Breast epithelium (tissue), 4 donors: ENCODE measurements around the gene ZNF786. TPM values are rescaled to one million over a fixed set of nuclear protein-coding genes. Genes with fewer than 3 reads are reported as not detected.

Source experiments
- DNase-seq, 2 donors: peaks; one replicate each; pipeline ENCODE4 v3.0.0-alpha.2; 2019; ENCODE audit warnings: low spot score in 2 of 2
- H3K27ac ChIP-seq, 2 donors: fragments of 200-600 bp; sonication (generic) in 1 of 2; one replicate each; pipeline ENCODE4 v1.5.1; 2016 to 2019; ENCODE audit warnings: mild to moderate bottlenecking in 1 of 2
- H3K27me3 ChIP-seq, 2 donors: fragments of 200-600 bp; sonication (generic) in 1 of 2; one replicate each; pipeline versions ENCODE4 v1.5.1 to v1.6.0; 2017 to 2019; ENCODE audit warnings: control low read depth in 1 of 2, mild to moderate bottlenecking in 1 of 2
- H3K36me3 ChIP-seq: fragments of 200-600 bp; one replicate; pipeline ENCODE4 v1.5.1; 2019
- H3K4me1 ChIP-seq, 2 donors: fragments of 200-600 bp; sonication (generic); one replicate each; pipeline ENCODE4 v1.5.1; 2016 to 2019; ENCODE audit warnings: control low read depth in 1 of 2
- H3K4me3 ChIP-seq, 3 donors: fragments of 200-600 bp; sonication (generic); 1 replicate in 2 of 3; 2 replicates in 1 of 3; pipeline ENCODE4 v1.5.1; 2016 to 2019; ENCODE audit warnings: mild to moderate bottlenecking in 3 of 3, moderate library complexity in 2 of 3
- H3K9me3 ChIP-seq, 2 donors: fragments of 200-600 bp; sonication (generic) in 1 of 2; one replicate each; pipeline ENCODE4 v1.5.1; 2016 to 2019; ENCODE audit warnings: control low read depth in 1 of 2
- POLR2A ChIP-seq: fragments of 450-650 bp; IDR thresholded peaks from one replicate; pipeline ENCODE4 v1.6.1; 2016; ENCODE audit warnings: antibody characterized with exemption, mild to moderate bottlenecking, moderate library complexity
- POLR2AphosphoS5 ChIP-seq, 3 donors: sonication (generic); formaldehyde crosslinking; IDR thresholded peaks; one replicate each; pipeline ENCODE4 v1.6.1; 2017; ENCODE audit warnings: antibody characterized with exemption in 3 of 3
- intact Hi-C: fragments of 100-400 bp; cut with DNase I; formaldehyde crosslinking; loops from one replicate; pipeline ENCODE4 v1.15.1; 2023; ENCODE audit warnings: low total_unique reads
- total RNA-seq, 3 donors: library from RNA; depleted of rRNA; stranded (reverse); fragments of >200 nt; gene quantifications; one replicate each; pipeline ENCODE4 v1.1.0, GENCODE V29; 2016
- TF ChIP-seq, protein P1 (sequence below), 3 donors: fragments of 450-650 bp; IDR thresholded peaks; one replicate each; pipeline ENCODE4 v1.5.1; 2016 to 2017; ENCODE audit warnings: antibody characterized with exemption in 3 of 3, mild to moderate bottlenecking in 3 of 3, moderate library complexity in 3 of 3

Gene ZNF786, protein sequence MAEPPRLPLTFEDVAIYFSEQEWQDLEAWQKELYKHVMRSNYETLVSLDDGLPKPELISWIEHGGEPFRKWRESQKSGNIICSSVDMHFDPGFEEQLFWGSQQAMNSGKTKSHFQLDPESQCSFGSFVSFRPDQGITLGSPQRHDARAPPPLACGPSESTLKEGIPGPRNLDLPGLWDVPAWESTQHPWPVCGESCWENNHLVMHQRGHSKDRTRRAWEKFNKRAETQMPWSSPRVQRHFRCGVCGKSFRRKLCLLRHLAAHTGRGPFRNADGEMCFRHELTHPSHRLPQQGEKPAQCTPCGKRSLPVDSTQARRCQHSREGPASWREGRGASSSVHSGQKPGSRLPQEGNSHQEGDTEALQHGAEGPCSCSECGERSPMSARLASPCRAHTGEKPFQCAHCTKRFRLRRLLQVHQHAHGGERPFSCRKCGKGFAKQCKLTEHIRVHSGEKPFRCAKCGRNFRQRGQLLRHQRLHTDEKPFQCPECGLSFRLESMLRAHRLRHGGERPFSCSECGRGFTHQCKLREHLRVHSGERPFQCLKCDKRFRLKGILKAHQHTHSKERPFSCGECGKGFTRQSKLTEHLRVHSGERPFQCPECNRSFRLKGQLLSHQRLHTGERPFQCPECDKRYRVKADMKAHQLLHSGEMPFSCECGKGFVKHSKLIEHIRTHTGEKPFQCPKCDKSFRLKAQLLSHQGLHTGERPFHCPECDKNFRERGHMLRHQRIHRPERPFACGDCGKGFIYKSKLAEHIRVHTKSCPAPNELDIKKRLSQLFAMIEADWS
- 10 to 100 TPM in 1 of 3 donors, 1 to 10 TPM in 2; 2.7 to 13.2 (median 6.2) TPM for total RNA-seq

DNA sequence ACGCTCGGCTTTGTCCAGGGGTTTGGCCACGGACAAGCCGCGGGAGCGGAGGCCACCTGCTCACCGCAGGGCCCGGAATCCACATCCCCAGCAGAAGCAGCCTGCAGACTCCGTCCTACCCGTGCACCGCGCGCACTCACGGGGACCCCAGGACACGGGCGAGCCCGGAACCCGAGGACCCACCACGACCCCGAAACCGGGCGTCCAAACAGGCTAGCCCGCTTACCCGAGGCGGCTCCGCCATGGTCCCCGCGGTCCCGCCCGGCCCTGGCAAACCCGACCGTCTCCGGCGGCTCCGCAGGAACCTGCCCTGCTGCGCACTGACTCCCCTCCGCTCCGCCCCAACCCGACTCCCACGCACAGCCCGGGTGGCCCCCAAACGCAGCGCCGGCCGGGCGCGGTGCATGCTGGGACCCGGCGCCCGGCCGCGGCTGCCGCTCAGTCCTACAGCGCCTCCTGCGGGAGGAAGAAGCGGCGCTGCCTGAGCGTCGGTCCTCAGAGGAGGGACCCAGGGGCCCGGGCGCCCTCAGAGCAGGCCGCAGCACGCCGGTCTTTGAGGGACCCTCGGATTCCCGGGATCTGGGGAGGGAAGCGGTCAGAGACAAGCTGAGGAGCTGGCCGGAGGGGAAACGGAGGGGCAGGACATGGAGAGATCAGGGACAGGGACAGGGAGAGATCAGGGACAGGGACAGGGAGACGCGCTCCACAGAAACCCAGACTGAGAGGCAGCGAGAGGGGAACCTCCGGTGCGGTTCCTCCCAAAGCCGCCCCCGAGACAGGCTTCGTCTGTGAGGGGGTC is at the start of gene ZNF786:
Gene ZNF786, minus strand, starts transcription at position 322 of the 799 bp plus-strand sequence. Its CDS starts 78 bp downstream, at position 244.
- intact Hi-C loops: no loop called here
- Histone ChIP-seq H3K27ac (peak within 1 kb of the TSS; percentile 96 to 97), H3K27me3 (no peaks in the 10 kb centered on the region), H3K4me3 (peak within 1 kb of the TSS; percentile 63 to 89 (median 84)), H3K4me1 (peaks cover 0 to 6% of the 10 kb centered on the region in 2 donors), H3K36me3 (no peaks in the 10 kb centered on the region), H3K9me3 (no peaks in the 10 kb centered on the region)
- TF ChIP-seq POLR2AphosphoS5 (IDR thresholded peaks at IDR 0.05): peak; percentile 89 to 93 (median 91)
- TF ChIP-seq, protein P1, sequence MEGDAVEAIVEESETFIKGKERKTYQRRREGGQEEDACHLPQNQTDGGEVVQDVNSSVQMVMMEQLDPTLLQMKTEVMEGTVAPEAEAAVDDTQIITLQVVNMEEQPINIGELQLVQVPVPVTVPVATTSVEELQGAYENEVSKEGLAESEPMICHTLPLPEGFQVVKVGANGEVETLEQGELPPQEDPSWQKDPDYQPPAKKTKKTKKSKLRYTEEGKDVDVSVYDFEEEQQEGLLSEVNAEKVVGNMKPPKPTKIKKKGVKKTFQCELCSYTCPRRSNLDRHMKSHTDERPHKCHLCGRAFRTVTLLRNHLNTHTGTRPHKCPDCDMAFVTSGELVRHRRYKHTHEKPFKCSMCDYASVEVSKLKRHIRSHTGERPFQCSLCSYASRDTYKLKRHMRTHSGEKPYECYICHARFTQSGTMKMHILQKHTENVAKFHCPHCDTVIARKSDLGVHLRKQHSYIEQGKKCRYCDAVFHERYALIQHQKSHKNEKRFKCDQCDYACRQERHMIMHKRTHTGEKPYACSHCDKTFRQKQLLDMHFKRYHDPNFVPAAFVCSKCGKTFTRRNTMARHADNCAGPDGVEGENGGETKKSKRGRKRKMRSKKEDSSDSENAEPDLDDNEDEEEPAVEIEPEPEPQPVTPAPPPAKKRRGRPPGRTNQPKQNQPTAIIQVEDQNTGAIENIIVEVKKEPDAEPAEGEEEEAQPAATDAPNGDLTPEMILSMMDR (IDR thresholded peaks at IDR 0.05): peak; percentile 87 to 95 (median 90)
- peak; percentile 87 for TF ChIP-seq POLR2A
- peak; percentile 76 to 84 for DNase-seq

GRCh38 chr7:149136118-149136517 is 45.6 kb upstream of the ZNF786 start:
- intact Hi-C loops: no loop called here
- TF ChIP-seq POLR2A (no peak), POLR2AphosphoS5 (IDR thresholded peaks at IDR 0.05) (no peak)
- TF ChIP-seq, protein P1 (IDR thresholded peaks at IDR 0.05): no peak
- DNase-seq: no peak
- H3K9me3 ChIP-seq: peaks cover 0 to 1% of the 10 kb centered on the region in 2 donors
- no peak overlapping the region for H3K27ac ChIP-seq
- H3K27me3 ChIP-seq: no peaks in the 10 kb centered on the region
- H3K36me3 ChIP-seq: no peaks in the 10 kb centered on the region
- H3K4me1 ChIP-seq: no peaks in the 10 kb centered on the region
- H3K4me3 ChIP-seq: no peak overlapping the region

GRCh38 chr7:149133028-149133710 is 42.7 kb upstream of the ZNF786 start:
- no peak overlapping the region for H3K27ac ChIP-seq
- TF ChIP-seq, protein P1 (IDR thresholded peaks at IDR 0.05): no peak
- TF ChIP-seq POLR2AphosphoS5 (IDR thresholded peaks at IDR 0.05) (no peak), POLR2A (no peak)
- H3K27me3 ChIP-seq: no peaks in the 10 kb centered on the region
- H3K4me3 ChIP-seq: no peak overlapping the region
- no peak for DNase-seq
- no peaks in the 10 kb centered on the region for H3K36me3 ChIP-seq
- peaks cover 0 to 9% of the 10 kb centered on the region in 2 donors for H3K9me3 ChIP-seq
- no peaks in the 10 kb centered on the region for H3K4me1 ChIP-seq
- intact Hi-C loops: no loop called here

DNA sequence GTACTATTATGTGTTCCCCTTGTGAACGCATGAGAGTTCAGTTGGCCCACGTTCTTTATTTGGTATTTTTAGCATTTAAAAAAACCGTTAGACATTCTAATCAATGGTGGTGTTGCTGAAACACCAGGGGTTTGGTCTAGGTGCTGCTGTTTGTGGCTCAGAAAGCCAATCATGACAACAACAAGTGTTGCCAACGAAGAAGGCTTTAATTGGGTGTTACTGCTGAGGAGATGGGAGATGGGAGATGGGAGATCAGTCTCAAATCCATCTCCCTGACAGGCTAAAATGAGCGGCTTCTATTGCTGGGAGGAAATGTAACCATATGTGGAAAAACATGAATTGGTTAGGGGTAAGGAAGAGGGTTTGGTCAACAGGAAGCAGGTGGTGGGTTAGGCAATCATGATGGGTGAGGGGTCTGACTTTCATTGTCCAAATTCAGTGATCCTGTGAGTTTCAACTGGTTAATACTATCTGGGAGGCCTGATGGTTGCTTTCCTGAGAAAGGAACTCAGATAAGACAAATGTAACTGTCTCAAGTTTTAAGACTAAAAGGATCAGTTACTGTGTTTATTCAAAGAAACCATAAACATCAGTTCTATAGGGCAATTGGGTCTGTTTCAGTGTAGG is 40.2 kb upstream of the ZNF786 start:
- H3K4me1 ChIP-seq: no peaks in the 10 kb centered on the region
- H3K27ac ChIP-seq: no peak overlapping the region
- no peaks in the 10 kb centered on the region for H3K27me3 ChIP-seq
- intact Hi-C loops: no loop called here
- H3K9me3 ChIP-seq: peaks cover 0 to 9% of the 10 kb centered on the region in 2 donors
- no peak for TF ChIP-seq POLR2A
- TF ChIP-seq, protein P1 (IDR thresholded peaks at IDR 0.05): no peak
- no peak for TF ChIP-seq POLR2AphosphoS5 (IDR thresholded peaks at IDR 0.05)
- DNase-seq: no peak
- H3K4me3 ChIP-seq: no peak overlapping the region
- H3K36me3 ChIP-seq: no peaks in the 10 kb centered on the region
